ENCODE data around the gene DEGS1.
A peak's percentile ranks its signal among the peaks of the same experiment; 100 is the strongest.
"Not testable (repeated sequence)": the region's sequence is repeated elsewhere in the genome, so short reads cannot be mapped to it uniquely, and the experiment has no call there.

The DEGS1 gene

GRCh38 chr1:224181453-224181810 is 1.6 kb upstream of the DEGS1 start:
- DNase-seq (ENCODE audit: low spot score) = no peak

GRCh38 chr1:224182057-224182865 is 779 bp upstream of the DEGS1 start:
- DNase-seq (ENCODE audit: low spot score) = peak; percentile 34

GRCh38 chr1:224183591-224184312 is 712 bp downstream of the DEGS1 start:
- peak; percentile 57 for DNase-seq (ENCODE audit: low spot score)

GRCh38 chr1:224185208-224185607 is 2.2 kb downstream of the DEGS1 start:
- DNase-seq (ENCODE audit: low spot score) = no peak

GRCh38 chr1:224188286-224188685 is 5.2 kb downstream of the DEGS1 start:
- DNase-seq (ENCODE audit: low spot score) = no peak

DNA sequence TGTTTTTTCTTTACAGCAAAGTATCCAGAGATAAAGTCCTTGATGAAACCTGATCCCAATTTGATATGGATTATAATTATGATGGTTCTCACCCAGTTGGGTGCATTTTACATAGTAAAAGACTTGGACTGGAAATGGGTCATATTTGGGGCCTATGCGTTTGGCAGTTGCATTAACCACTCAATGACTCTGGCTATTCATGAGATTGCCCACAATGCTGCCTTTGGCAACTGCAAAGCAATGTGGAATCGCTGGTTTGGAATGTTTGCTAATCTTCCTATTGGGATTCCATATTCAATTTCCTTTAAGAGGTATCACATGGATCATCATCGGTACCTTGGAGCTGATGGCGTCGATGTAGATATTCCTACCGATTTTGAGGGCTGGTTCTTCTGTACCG is 6.5 kb downstream of the DEGS1 start:
- no peak for DNase-seq (ENCODE audit: low spot score)

DNA sequence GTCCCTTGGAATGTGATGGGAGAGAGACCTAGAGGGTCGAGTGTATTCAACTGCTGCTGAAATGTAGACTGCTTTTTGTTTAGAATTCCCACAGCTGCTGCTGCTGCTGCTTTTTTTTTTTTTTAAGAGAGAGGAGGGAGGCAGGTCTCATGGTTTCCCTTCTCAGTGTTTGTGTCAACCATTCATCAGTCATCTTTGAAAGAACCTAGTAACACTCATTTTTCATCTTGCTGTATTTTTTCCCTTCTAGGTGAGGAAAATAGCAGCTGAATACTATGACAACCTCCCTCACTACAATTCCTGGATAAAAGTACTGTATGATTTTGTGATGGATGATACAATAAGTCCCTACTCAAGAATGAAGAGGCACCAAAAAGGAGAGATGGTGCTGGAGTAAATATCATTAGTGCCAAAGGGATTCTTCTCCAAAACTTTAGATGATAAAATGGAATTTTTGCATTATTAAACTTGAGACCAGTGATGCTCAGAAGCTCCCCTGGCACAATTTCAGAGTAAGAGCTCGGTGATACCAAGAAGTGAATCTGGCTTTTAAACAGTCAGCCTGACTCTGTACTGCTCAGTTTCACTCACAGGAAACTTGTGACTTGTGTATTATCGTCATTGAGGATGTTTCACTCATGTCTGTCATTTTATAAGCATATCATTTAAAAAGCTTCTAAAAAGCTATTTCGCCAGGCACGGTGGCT is 9.2 kb downstream of the DEGS1 start:
- DNase-seq (ENCODE audit: low spot score) = no peak

DNA sequence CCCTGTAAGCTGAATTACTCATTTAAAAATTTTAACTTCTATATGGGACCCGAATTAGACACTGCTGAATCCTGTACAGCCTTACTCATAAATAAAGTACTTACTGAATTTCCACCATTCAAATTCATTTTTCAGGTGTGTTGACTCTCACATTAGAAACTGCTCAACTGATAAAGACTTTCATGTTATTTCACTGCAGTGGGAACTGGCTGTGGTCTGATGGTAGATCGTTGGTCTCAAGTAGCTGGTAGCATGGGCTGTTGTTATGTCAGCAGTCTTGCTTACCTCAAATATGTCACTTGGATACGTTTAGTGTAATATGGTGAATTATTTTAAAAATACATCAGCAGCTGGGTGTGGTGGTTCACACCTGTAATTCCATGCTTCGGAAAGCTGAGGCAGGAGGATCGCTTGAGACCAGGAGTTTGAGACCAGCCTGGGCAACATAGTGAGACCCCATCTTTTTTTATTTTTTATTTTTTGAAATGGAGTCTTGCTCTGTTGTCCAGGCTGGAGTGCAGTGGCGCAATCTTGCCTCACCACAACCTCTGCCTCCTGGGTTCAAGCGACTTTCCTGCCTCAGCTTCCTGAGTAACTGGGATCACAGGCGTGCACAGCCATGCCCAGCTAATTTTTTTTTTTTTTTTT is 10.4 kb downstream of the DEGS1 start:
- no peak for DNase-seq (ENCODE audit: low spot score)

DNA sequence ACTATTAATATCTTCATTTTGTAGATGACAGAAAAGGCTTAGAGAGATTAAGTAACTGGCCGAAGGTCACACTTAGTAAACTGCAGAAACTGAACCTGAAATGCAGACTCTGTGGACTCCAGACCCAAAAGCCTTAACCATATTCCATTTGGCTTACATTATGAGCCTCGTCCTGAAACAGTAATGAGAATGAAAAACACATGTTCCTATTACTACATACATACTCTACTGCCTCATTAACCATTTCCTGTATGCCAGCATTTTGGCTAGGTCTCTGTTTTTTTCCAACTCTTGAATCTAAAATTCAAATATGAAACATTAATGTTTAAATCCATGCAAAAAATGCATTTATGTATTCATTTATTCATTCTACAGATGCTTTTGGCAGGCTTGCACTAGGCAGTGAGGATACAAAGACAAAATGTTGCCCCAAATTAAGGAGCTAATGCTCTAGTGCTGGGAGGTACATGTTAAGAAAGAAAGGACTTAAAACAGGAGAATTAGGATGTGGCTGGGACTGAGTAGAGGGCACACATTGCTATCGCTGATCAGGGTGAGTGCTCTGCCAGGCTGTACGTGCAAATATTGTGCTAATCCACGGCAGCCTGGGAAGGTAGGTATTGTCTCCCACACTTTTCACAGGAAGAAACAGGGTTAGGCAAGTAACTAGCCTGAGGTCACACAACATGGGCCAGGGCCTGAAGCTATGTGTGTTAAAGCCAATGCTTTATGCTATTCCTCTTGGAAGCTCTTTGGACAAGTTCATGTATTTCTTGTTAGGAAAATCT is 14.0 kb downstream of the DEGS1 start:
- DNase-seq (ENCODE audit: low spot score) = no peak

- DNase-seq (ENCODE audit: low spot score) = no peak
These were observed 15.5 kb downstream of the DEGS1 start for GRCh38 chr1:224198572-224198971.

- DNase-seq (ENCODE audit: low spot score) = no peak
These were observed 16.6 kb downstream of the DEGS1 start for GRCh38 chr1:224199679-224200078.

DNA sequence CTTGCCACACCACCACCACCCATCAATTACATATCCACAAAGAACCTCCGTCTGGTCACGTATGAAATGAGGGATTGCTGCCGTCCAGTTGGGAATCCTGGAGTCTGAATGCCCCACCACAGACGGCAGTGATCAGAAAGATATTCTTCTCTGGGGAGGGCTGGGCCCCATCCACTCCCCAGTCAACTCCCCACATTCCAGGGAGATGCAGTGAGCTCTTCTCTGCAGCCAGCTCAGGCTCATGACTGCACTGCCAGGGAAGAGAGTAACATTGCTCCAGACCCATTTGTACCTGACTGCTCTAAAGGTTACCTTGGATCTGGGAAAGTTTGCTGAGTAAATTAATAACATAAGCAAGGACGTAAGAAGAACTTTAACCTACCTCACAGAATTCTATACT is 18.3 kb downstream of the DEGS1 start:
- no peak for DNase-seq (ENCODE audit: low spot score)

GRCh38 chr1:224201853-224202252 is 18.8 kb downstream of the DEGS1 start:
- no peak for DNase-seq (ENCODE audit: low spot score)

DNA sequence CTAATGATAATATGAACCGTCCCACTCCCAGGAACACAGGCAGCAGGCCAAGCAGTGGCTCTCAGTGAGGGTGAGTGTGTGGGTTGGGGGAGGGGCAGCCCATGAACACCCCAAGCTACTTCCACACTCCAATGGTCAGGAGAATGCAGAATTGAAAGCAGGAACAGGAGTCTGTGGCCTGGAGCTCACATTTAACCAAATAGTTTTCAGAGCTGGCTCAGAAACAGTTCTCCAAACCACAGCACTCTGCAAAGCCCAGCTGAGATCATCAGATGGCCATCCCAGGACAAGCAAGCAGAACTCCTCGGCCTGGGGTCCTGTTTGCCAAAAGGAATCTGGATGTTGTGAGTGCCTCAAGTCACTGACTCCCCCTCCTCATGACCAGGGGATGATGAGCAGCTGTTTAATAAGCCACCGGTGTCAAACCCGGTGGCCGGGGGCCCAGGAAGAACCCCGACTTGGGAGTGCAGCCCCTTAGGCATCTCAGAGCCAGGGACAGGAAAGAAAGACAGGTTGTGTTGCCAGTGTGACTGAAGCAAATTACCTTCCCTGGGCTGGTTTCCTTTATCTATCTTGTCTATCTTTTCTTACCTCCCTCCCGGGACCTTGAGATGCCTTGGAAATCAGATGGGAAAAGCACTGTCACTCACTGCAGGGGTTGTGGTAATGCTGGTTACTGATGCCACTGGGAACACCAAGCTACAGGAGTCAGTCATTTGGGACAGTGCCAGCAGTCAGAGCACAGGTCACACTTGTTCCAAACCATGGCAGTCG is 20.4 kb downstream of the DEGS1 start:
- no peak for DNase-seq (ENCODE audit: low spot score)

GRCh38 chr1:224205438-224205840 is 22.4 kb downstream of the DEGS1 start:
- DNase-seq (ENCODE audit: low spot score) = no peak

GRCh38 chr1:224205931-224206538 is 23.0 kb downstream of the DEGS1 start:
- DNase-seq (ENCODE audit: low spot score) = not testable (repeated sequence)

DNA sequence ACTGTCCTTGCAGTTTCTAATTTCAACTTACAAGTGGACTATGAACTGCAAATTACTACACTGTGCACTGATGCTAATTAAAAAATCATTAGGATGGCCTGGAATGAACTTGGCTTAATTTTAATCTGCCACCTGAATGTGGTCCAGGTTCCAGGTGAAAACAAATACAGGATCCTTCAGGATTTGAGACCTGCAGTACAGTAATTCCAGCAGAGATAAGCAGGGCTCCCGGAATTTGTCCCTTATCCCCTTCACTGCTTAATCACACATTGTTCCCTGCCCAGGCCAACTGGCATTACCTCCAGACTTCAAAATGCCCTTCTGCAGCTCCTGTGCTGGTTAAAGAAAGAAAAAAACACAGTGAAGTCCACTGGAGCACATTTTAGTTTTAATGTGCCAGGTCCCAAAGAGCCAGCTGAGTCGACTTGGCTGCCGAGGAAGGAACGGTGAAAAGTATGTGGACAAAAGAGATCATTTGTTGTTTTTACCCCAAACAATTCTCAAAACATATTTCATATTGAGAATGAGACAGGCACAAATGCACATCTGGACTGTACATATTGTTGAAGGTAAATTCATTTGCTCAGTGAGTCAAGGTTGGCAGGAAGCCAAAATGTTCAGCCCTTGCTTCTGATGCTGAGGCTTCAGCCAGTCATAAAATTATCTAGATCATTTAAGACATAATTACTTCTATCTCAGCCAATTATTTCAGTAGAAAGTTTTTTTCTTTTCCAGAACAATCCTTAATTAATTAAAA is 28.3 kb downstream of the DEGS1 start:
- no peak for DNase-seq (ENCODE audit: low spot score)

GRCh38 chr1:224212618-224213061 is 29.6 kb downstream of the DEGS1 start:
- no peak for DNase-seq (ENCODE audit: low spot score)

DNA sequence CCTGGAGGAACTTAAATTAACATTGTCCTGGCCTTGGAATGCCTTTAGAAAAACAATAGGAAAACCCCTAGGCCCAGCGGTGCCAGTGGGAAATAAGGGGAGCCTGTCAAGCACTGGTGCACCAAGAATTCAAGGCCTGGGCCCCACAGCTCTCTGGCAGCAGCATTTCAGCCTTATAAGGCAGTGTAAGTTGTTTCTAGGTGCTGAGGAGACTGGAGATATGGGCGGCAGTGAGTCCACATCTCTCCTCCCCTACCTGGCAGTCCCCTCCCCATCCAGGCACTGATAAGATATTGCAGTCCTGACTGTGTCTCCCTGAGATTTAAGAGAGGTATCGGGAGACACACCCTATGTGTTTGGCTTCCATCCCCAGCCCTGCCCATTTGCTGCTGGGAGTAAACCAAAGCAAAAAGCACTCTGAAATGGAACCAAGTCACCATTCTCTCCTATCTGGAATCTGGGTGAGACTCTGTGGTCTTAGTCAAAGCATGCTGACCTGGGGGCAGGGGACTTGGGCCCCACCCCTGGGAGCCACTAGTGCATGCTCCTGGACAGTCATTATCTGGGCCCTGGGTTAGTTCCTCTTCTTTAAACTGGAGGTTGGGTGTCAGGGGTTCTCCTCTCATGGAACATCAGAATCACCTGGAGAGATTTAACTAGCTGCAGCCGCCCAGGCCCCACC is 30.5 kb downstream of the DEGS1 start:
- no peak for DNase-seq (ENCODE audit: low spot score)
